Heart left ventricle (tissue), 16 donors: ENCODE data around the gene SWT1. TPM values are rescaled to one million over a fixed set of nuclear protein-coding genes. Genes with fewer than 3 reads are reported as not detected.

Experiments
- ATAC-seq, 4 donors: fragments of 200-7000 bp; cut with Tn5 transposase; one replicate each; pipeline ENCODE4 v1.9.1; 2020 to 2022; ENCODE audit warnings: moderate library complexity in 4 of 4, mild to moderate bottlenecking in 3 of 4, moderate number of reproducible peaks in 1 of 4
- DNase-seq, 5 donors: peaks; one replicate each; pipeline ENCODE4 v3.0.0-alpha.2; 2020
- H3K27ac ChIP-seq, 12 donors: fragments of 200-600 bp; sonication (generic) in 4 of 12; one replicate each; pipeline versions ENCODE4 v1.5.0 to v1.8.0; 2016 to 2022; ENCODE audit warnings: mild to moderate bottlenecking in 2 of 12
- H3K27me3 ChIP-seq, 9 donors: fragments of 200-600 bp; sonication (generic) in 2 of 9; one replicate each; pipeline versions ENCODE4 v1.5.1 to v1.8.0; 2016 to 2022; ENCODE audit warnings: mild to moderate bottlenecking in 3 of 9
- H3K36me3 ChIP-seq, 9 donors: fragments of 200-600 bp; sonication (generic) in 2 of 9; one replicate each; pipeline versions ENCODE4 v1.5.0 to v1.8.0; 2018 to 2022; ENCODE audit warnings: mild to moderate bottlenecking in 2 of 9
- H3K4me1 ChIP-seq, 12 donors: fragments of 200-600 bp; sonication (generic) in 4 of 12; one replicate each; pipeline versions ENCODE4 v1.5.0 to v1.8.0; 2016 to 2022; ENCODE audit warnings: mild to moderate bottlenecking in 3 of 12
- H3K4me3 ChIP-seq, 12 donors: fragments of 200-600 bp; sonication (generic) in 4 of 12; one replicate each; pipeline versions ENCODE4 v1.5.0 to v1.8.0; 2017 to 2022; ENCODE audit warnings: mild to moderate bottlenecking in 9 of 12, moderate library complexity in 4 of 12
- H3K9me3 ChIP-seq, 12 donors: fragments of 200-600 bp; sonication (generic) in 4 of 12; one replicate each; pipeline versions ENCODE4 v1.5.0 to v1.8.0; 2016 to 2022; ENCODE audit warnings: mild to moderate bottlenecking in 1 of 12
- POLR2A ChIP-seq, 2 donors: fragments of 450-650 bp; IDR thresholded peaks; one replicate each; pipeline ENCODE4 v1.6.1; 2017; ENCODE audit warnings: antibody characterized with exemption in 2 of 2, mild to moderate bottlenecking in 2 of 2, moderate library complexity in 2 of 2
- WGBS, 4 donors: extraction: QIAGEN DNeasy Blood & Tissue Kit in 2 of 4; methylation state at CpG; one replicate each; pipeline versions ENCODE4 v1.1.5 to v1.1.7; 2013 to 2018; 5-methylcytosine and 5-hydroxymethylcytosine counted together
- intact Hi-C, 10 donors: fragments of 100-400 bp; cut with DNase I; formaldehyde crosslinking; loops; one replicate each; pipeline versions ENCODE4 v1.11.1 to v1.14.2; 2022
- polyA plus RNA-seq, 2 donors: library from polyadenylated mRNA; stranded (reverse); fragments of 200-250 nt; gene quantifications; one replicate each; pipeline ENCODE4 v1.2.3, GENCODE V29; 2013
- total RNA-seq, 9 donors: library from RNA; depleted of rRNA in 2 of 9; stranded (reverse); fragments of >200 nt in 2 of 9; fragmentation: NEBNext Ultra II Directional in 3 of 9; extraction: Animal tissue kit (Norgen Biotek cat#: 25700) in 3 of 9; gene quantifications; one replicate each; pipeline versions ENCODE4 v1.1.0 to v1.2.4, GENCODE V29; 2016 to 2023
- TF ChIP-seq, protein P1 (sequence below), 12 donors: fragments of 200-600 bp; sonication (generic) in 4 of 12; IDR thresholded peaks; one replicate each; pipeline versions ENCODE4 v1.5.0 to v1.8.0; 2018 to 2022; ENCODE audit warnings: antibody characterized with exemption in 12 of 12, mild to moderate bottlenecking in 5 of 12
- donor health status: ischemic (EF 13 %, LVEDD 7.1; RV severe dilation, severe dysfunction).
- donor health status: healthy with polysubstance abuse.
- donor health status: DM: no; HTN: yes; CAD: no.
- donor health status: DM: no; HTN: no; CAD: no.
- donor health status: ischemic (EF 25% LVEDD 6.9; RV normal size, moderate dysfunction).
- donor health status: ischemic (EF 25% LVEDD 5.7; RV mildly dilated, moderate dysfunction).
- donor health status: healthy.
- donor health status: DM: yes; HTN: yes; CAD: no.
- donor health status: ischemic (EF 35%, LVEDD 5.7; RV mildly dilated, moderate dysfunction).
- donor health status: nonischemic (EF 11% LVEDD 7.7; RV severe dilation, severe dysfunction).
- donor health status: DM: yes; HTN: yes; CAD: no.
- donor health status: PGD.
- donor health status: ischemic (EF 29% LVEDD 5.4; RV normal size, mild dysfunction).
- donor health status: nonischemic (EF 23%, LVEDD 6.1; RV moderate dilation, normal function).

Gene SWT1
- total and polyA plus RNA-seq, 11 donors, result 1.7 to 8.5 (median 5.3) TPM

DNA sequence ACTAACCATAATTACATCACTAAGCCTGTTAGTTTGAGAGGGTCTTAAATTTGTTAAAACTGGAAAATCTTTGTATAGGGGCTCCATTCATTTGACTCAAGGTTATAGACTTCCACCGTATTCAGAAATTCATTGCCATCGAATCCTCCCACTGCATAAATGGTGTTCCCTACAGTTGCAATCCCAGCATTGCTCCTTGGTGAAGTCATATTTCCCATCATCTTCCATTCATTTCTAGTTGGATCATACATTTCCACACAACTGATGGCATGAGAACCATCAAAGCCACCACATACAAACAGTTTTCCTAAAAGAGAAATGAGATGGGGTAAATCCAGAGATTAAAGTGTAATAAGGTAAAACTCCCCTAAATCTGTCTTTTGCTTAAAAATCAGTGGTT lies 141.0 kb downstream of the SWT1 start:
- intact Hi-C loops, result no loop called here
- ATAC-seq (peak in 1 of 4 donors; percentile 29), DNase-seq (no peak)
- H3K4me1 ChIP-seq, result peaks cover 0 to 2% (median 0%) of the 10 kb centered on the region in 12 donors
- H3K36me3 ChIP-seq, result peaks cover 0 to 100% (median 91%) of the 10 kb centered on the region in 9 donors
- H3K9me3 ChIP-seq, result no peaks in the 10 kb centered on the region
- H3K27me3 ChIP-seq, result no peaks in the 10 kb centered on the region
- no peak overlapping the region for H3K27ac ChIP-seq
- no peak for TF ChIP-seq POLR2A (IDR thresholded peaks at IDR 0.05)
- TF ChIP-seq, protein P1, sequence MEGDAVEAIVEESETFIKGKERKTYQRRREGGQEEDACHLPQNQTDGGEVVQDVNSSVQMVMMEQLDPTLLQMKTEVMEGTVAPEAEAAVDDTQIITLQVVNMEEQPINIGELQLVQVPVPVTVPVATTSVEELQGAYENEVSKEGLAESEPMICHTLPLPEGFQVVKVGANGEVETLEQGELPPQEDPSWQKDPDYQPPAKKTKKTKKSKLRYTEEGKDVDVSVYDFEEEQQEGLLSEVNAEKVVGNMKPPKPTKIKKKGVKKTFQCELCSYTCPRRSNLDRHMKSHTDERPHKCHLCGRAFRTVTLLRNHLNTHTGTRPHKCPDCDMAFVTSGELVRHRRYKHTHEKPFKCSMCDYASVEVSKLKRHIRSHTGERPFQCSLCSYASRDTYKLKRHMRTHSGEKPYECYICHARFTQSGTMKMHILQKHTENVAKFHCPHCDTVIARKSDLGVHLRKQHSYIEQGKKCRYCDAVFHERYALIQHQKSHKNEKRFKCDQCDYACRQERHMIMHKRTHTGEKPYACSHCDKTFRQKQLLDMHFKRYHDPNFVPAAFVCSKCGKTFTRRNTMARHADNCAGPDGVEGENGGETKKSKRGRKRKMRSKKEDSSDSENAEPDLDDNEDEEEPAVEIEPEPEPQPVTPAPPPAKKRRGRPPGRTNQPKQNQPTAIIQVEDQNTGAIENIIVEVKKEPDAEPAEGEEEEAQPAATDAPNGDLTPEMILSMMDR (IDR thresholded peaks at IDR 0.05), result no peak
- no peak overlapping the region for H3K4me3 ChIP-seq
- 71 to 84% (median 77%) methylated on average over 2 of the region's 2 CpGs for WGBS, 4 donors

DNA sequence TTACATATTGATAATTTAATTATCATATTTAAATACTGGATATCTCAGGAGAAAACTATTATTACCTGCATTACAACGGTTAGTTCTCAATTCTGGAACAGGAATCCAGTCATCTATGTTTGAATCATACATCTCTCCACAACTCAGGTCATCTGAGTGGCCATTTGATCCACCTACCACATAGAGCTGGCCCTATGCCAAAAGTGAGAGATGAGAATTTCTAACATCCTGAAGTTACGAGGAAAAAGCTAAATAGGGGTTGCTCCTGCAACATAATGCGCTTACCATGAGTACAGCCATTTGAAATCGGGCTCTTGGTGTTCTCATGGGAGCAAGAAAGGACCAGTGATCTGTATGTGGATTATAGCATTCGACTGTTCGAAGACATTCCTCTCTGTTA lies 143.2 kb downstream of the SWT1 start:
- no peak overlapping the region for H3K27ac ChIP-seq
- no peaks in the 10 kb centered on the region for H3K4me1 ChIP-seq
- H3K9me3 ChIP-seq, result no peaks in the 10 kb centered on the region
- TF ChIP-seq, protein P1 (IDR thresholded peaks at IDR 0.05), result no peak
- no peak for TF ChIP-seq POLR2A (IDR thresholded peaks at IDR 0.05)
- intact Hi-C loops, result no loop called here
- no peak for DNase-seq
- no peak for ATAC-seq
- no peak overlapping the region for H3K4me3 ChIP-seq
- H3K27me3 ChIP-seq, result no peaks in the 10 kb centered on the region
- peaks cover 0 to 100% (median 99%) of the 10 kb centered on the region in 9 donors for H3K36me3 ChIP-seq
- WGBS, 4 donors, result 85 to 93% (median 90%) methylated on average over 6 of the region's 6 CpGs

DNA sequence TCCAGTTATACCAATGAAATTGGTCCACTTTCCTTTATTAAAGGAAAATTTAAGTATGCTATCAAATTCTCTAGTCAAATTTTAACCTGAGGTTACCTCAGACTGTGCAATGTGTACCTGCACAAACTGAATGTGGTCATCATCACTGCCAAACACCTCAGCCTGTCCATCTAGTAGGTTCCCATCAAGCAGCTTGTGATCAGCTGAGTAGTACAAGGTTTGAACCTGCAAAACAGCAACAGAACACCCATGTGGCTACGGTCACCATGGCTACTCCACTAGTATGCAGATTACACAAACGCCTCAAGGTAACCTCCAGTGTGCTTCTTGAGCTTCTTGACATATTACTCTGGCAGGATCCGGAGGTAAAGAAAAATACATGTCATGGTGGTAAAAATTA lies 148.5 kb downstream of the SWT1 start:
- Histone ChIP-seq H3K27ac (no peak overlapping the region), H3K4me3 (no peak overlapping the region), H3K9me3 (no peaks in the 10 kb centered on the region), H3K27me3 (no peaks in the 10 kb centered on the region), H3K36me3 (peaks cover 0 to 100% (median 98%) of the 10 kb centered on the region in 9 donors), H3K4me1 (peaks cover 0 to 19% (median 12%) of the 10 kb centered on the region in 12 donors)
- no peak for TF ChIP-seq POLR2A (IDR thresholded peaks at IDR 0.05)
- TF ChIP-seq, protein P1 (IDR thresholded peaks at IDR 0.05), result no peak
- no peak for DNase-seq
- 84 to 87% (median 84%) methylated on average over 3 of the region's 3 CpGs for WGBS, 4 donors
- intact Hi-C loops, result no loop called here
- no peak for ATAC-seq

- Histone ChIP-seq H3K27me3 (no peaks in the 10 kb centered on the region), H3K9me3 (no peaks in the 10 kb centered on the region), H3K27ac (no peak overlapping the region), H3K36me3 (peaks cover 0 to 81% (median 78%) of the 10 kb centered on the region in 9 donors), H3K4me3 (no peak overlapping the region), H3K4me1 (peaks cover 0 to 45% (median 33%) of the 10 kb centered on the region in 12 donors)
- TF ChIP-seq, protein P1 (IDR thresholded peaks at IDR 0.05), result no peak
- TF ChIP-seq POLR2A (IDR thresholded peaks at IDR 0.05), result no peak
- 93 to 95% (median 94%) methylated on average over 1 of the region's 1 CpG for WGBS, 4 donors
- ATAC-seq, result no peak
- intact Hi-C loops, result no loop called here
- DNase-seq, result no peak
Measured at GRCh38 chr1:185308126-185308525, 151.2 kb downstream of the SWT1 start.
